Skeletal muscle cell (primary cell): ENCODE data around the gene NAV2.

Experiments
- DNase-seq: peaks from one replicate; pipeline ENCODE4 v3.0.0-alpha.2; 2010; ENCODE audit warnings: low read depth
- H3K4me3 ChIP-seq: 2 replicates; pipeline ENCODE4 v1.5.1; 2011; ENCODE audit warnings: low read depth, mild to moderate bottlenecking, control low read depth, low read length, moderate library complexity

The NAV2 gene

DNA sequence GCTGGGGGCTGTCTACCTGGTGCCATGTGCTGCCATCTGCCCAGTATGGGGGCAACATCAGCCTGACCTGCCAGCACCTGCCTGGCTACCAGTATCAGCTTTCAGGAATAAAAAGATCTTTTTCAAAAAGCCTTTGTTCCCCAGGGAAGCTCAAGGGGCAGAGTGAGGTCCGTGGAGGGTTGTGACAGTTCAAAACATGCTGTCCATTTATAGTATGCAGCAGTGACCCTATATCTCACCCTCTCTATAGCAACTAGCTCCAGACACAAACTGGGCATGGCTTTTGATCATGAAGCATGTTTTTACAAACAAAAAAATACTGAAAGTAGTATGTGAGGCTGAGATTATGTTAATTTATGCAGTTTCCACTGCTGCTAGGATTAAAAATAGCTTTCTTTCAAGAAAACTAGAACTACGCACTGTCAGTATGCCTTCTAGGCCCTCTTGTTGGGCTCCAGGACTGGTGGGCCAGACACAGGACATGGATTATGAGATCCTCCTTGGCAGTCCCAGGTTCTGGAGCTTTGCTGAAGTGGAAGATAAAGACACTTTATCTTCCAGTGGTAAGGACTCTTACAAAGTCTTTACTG, 23.4 kb downstream of the NAV2 start:
- no peak overlapping the region for H3K4me3 ChIP-seq
- no peak for DNase-seq

DNA sequence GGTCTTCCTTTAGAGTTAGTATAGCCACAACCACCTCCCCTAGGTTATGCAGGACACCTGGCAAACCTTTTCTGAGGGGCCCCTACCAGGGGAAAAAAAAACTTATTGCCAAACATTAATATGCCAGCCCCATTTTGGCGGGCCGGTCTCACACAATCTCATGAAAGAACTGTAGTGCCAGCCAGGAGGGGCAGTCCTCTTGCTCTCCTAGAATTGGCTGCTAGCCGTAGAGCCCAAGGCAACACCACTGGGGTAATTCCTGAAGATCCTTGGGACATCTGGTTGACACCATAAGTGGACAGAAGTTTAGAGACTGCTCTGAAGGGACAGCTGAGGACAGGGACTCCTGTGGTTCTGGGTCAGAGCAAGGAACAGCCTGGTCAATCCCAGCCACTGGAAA, 24.2 kb downstream of the NAV2 start:
- no peak overlapping the region for H3K4me3 ChIP-seq
- no peak for DNase-seq

DNA sequence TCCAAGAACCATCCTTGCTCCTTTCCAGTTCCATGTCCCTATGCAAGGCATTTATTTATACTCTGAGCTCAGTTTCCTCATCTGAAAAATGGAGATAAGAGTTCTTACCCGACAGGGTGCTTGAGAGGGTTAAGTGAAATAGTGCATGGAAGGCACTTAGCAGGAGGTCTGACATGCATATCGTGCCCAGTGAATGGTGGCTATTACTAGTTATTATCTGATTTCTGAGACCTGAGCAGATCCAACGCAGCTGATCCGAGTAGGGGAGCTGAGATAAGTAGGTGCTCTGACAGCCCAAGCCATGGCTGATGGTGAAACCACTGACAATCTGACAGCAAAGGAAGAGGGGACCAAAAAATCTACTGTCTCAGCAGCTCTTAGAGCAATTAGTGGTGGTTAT, 24.9 kb downstream of the NAV2 start:
- no peak for DNase-seq
- H3K4me3 ChIP-seq, result no peak overlapping the region

DNA sequence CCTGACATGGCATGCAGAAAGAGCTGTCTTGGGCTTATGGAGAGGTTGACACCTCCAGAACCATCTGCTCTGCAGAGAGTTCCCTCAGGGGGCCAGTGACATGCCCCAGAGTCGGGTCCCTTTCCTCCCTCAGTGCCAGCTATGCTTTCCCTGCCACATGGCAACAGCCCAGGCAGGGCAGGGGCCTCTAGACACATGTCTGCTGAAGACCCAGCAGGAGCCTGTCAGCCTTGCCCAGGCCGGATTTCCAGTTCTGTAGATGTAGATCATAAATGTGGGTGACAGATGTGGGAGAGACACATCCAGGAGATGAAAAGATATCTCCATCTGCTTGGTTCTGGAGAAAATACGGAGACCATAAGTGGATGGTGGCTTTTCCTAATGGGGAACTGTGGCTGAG, 25.5 kb downstream of the NAV2 start:
- DNase-seq, result no peak
- H3K4me3 ChIP-seq, result no peak overlapping the region

DNA sequence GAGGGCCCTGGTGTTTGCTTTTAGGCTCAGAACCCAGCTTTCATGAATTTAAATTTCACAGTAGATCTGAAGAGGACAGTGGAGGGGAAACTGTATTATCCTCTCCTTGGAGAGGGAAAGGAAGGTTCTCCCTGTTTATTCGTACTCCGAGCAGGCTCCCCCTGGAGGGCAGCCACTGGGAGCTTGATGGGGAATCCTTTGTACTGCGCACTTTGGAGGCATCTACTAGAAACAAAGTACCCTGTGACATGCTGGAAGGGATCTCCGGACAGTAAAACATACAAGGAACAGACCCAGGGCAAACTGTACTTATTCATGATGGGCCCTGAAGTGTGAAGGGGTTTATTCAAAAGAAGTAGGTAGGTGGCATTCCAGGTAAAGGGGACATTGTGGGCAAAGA, 27.2 kb downstream of the NAV2 start:
- H3K4me3 ChIP-seq, result no peak overlapping the region
- DNase-seq, result no peak

DNA sequence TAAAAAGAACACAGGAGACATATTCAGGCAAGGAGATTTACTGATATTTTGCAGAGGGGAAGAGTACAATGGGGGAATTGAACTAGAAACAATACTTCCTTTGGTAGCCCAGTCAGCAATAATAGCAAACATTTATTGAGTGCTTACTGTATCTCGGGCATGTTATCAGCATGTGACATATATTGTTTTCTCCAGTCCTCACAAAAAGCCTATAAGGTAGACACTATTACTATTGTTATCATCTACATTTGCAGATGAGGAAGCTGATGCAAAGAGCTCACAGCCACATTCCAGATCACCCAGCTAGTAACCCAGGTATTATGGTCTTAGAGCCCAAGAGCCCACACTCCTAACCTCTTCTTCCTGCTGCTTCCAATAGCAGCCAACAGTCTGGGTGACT, 27.9 kb downstream of the NAV2 start:
- DNase-seq, result no peak

DNA sequence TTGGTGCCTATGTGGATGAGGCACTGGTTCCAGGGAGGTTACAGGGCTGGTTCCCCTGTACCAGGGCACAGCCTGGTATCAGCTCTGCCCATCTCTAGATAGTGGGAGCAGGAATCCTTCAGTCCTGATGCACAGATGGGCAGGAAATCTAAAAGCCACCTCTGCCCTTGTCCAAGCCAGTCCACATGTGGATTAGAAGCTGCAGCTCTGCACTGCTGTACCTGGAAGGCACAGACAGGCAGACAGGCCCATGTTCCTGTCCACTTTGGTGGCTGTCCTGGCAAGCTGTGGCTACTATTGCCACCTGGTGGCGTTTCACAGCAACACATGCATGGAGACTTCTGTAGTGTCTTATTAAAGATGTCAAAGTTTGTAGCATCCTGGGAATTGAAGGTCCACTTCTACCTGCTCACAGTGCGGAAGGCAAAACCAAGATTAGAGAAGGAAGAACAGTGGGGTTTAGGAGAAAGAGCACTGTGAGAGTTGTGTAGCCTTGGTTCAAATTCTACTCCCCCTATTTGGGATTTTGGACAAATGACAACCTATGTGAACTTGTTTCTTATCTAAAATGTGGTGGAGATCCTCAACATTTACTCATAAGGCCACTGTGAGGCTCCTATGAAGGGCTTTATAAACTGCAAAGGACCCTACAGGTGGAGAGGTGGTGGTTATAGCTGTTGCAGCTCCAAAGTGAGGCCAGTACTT, 30.1 kb downstream of the NAV2 start:
- DNase-seq, result no peak
- no peak overlapping the region for H3K4me3 ChIP-seq

More for the DNA sequence above, 27.9 kb downstream of the NAV2 start:
- no peak overlapping the region for H3K4me3 ChIP-seq

DNA sequence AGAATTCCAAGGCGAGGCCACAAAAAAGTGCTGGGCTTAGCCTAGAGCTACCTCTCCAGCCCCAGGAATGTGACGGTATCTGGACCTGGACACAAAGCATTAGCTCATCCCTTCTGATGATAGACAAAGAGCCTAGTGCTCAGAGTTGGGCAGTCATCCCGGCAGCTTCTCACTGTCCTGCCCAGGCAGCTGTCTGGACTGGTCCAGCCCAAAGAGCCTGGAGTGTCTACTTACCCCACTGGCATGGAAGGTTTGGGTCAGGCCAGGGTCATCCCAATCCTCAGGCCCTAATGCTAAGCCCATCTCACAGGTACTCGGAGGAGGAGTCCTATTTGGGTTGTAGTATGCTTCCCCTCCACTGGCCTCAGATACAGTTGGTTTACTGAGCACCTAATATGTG, 31.0 kb downstream of the NAV2 start:
- DNase-seq, result no peak
- H3K4me3 ChIP-seq, result no peak overlapping the region

DNA sequence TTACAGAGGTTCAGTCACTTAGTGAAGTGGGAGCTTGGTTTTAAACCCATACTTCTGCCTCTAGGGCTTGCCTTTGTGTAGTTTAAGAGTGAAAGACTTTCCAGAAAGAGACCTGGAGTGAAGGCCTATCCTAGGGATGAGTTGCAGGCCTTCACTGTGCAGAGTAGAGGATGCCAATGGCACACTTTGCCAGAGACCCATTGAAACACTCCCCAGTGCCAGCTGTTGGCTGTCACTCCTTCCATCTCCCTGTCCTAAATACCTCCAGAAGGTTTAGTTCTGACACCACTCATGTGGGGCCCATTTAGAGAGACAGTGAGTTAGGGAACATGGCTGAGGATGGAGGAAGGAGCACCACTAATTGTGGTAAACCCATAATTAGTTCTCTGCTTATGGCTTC, 31.5 kb downstream of the NAV2 start:
- H3K4me3 ChIP-seq, result no peak overlapping the region
- DNase-seq, result no peak

DNA sequence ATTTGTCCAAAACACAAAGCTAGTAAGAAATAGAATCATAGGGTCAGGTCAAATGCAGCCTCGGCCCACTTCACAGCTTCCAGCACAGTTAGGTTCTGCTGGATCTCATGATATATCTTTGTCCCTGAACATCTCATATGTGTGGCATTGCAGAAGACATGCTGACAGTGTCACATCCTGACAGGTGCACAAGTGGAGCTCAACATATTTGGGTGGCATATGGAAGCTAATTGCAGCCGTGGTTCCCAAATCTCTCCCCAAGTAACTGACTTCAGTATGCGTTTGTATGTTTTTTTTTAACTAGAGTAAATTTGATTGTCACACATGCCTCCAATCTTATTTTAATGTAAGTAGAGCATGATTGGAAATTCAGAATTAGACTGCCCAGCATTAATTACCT, 33.4 kb downstream of the NAV2 start:
- H3K4me3 ChIP-seq, result no peak overlapping the region
- no peak for DNase-seq

DNA sequence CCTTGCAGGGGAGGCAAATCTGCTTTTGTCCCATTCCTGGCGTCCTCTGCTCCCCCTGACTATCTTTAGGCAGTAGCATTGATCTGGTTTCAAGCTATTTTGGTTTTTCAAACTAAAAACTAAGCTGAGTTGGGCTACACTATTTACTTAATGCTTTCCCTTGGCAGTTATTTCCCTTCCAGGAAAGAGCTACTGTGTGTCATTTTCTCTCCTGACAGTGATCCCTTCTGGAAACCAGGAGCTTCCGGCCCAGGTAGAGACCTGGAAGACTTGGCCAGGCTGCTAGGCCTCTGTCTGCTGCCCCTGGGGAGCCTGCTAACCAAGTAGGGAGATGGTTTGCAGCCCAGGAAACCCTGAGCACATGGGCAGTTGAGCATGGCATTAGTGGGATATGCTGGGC, 35.0 kb downstream of the NAV2 start:
- DNase-seq, result no peak
- H3K4me3 ChIP-seq, result no peak overlapping the region

DNA sequence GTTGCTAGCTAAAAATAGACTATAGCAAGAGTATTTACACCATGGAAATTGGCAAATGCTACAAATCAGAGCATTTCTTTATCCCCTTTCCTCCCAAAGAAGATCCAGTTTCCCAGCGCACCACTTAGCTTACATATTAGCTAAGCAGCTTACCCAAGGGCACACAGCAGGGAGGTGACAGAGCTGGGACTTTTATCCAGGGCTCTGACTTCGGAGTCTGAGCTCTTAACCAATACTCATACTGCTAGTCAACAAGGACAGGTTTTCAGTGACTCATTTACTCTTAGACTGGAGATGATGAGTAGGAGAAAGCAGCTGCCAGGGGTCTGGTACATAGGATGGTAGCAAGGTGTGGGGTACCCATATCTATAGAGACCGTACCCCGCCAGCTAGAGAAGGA, 38.4 kb downstream of the NAV2 start:
- no peak overlapping the region for H3K4me3 ChIP-seq
- no peak for DNase-seq

DNA sequence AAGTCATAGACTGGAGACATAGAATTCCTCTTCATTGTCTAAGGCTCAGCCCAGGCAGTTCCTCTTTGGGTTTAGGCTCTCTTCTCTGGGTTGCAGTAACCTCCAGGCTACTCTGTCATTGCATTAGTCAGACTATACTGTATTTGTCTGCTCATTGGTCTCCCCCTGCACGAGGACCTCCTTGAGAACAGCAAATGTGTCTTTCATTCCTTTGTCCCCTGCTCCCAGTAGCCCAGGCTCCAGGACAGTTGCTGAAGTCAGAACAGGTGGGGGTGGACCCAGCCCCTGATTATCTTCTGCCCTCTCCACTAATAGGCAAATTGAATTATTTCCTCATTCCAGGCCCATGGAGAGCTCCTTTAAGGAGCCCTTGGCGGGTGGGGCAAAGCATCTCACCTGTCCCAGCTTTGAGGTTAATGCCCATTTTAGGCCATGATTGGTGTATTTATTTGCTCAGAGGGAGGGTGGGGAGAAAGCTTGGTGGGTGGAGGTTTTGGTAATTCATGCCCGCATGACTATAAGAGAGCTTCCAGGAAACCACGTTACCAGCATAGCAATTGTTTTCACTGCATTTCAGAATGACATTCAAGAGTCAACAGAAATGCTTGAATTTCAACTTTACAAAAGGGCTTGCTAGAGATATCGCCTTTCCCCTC, 40.9 kb downstream of the NAV2 start:
- DNase-seq, result no peak

DNA sequence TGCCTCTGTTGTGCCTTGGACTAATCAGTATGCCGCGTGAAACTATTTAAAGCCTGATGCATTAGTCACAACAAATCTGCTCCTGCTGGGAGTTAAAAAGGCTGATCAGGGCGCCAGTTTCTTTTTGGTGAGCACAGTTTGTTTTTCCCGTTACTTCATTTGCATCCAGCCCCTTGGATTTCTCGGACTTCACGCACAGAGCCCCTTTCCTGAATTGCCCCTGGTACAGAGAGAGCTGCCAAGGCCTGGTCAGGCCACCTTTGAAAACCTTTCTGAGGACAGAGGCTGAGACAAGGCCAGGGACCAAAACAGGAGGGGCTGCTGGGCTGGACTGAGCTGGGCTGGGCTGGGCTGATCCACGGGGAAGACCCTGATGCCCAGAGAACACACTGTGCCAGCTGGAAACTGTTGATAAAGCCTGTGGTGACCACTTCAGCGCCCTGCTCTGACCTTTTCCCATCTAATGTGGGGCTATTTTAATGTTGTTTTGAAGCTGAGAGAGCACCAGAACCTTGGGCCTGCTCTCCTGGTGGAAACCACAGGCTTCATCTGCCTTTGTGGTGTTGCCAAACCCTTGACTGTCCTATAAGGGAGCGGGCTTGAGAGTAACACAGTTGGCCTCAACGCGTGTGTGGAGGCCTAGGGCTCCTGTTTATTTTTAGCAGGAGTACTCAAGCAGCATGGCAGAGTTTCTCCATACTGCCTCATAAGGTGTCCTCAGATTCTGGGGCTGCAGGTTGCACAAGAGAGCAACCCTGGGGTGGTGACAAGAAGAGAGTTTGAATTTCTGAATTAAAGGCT, 44.2 kb downstream of the NAV2 start:
- no peak for DNase-seq
- H3K4me3 ChIP-seq, result no peak overlapping the region

More for the DNA sequence above, 40.9 kb downstream of the NAV2 start:
- no peak overlapping the region for H3K4me3 ChIP-seq

DNA sequence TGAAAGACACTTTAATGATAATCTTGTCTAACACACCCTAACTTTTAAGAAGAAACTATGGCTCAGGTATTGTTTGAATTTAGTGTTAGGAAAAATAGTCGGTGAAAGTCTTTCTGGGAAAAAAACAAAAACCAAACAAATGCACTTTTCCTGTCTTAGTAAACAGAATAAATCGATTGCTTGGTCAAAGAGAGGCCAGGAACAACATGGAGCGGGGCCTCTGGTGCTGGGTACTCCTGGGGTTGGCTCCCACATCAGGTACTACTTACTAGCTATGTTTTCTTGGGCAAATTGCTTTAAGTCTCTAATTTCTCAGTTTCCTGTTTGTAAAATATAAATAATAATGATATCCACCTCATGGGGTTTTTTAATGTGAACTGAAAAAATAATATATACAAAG, 46.8 kb downstream of the NAV2 start:
- no peak overlapping the region for H3K4me3 ChIP-seq
- DNase-seq, result no peak

DNA sequence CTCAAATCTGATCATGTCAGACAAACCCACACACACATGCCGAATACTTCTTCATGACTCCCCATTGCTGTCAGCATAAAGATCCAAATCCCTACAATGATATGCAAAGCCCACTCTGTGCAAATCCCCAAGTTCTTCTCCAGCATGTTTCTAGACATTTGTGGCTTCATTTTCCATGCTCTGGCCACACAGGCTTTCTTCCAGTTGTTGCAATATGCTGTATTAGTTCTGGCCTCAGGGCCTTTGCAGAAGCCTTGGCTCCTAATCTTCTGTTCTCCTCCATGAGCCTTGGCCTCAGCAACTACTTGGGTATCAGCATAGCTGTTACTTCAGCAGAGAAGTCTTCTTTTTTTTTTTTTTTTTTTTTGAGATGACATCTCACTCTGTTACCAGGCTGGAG, 49.6 kb downstream of the NAV2 start:
- no peak overlapping the region for H3K4me3 ChIP-seq
- DNase-seq, result no peak

DNA sequence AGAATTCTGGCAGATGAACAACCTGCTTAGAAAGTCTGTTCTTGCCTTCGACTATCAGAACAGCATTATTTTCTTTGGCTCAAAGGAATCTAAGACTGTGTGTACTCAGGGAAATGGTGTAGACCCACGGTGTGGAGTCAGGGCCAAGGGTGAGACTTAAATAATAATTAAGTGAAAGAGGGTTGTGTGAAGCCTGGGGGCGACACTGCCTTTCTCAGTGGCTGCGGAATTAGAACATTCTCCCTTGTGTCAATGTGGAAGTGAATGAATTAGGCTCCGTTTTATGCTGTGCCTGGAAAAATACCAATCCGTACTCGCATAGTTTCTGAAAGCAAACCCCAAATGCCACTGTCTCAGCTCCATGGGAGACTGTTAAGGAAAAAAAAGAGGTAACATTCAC, 50.7 kb downstream of the NAV2 start:
- no peak for DNase-seq
- H3K4me3 ChIP-seq, result no peak overlapping the region

DNA sequence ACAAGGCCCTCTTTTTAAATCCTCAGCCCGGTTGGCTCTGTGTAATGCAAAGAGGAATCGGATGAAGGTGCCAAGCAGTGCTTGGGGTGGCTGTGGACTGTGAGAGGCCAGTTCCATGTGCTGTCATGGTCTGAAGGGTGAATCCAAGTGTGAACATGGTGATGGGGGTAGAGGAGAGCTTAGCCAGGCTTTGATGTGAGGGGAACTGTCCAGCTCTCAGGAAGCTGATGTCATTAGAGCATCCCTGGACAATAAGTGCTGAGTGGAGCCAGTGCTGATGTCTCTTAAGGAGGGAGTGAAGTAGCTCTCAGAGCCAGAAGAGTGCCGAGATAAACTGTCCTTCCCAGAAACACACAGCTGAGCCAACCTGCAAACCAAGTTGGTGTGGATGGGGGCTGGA, 53.6 kb downstream of the NAV2 start:
- no peak overlapping the region for H3K4me3 ChIP-seq
- DNase-seq, result no peak

DNA sequence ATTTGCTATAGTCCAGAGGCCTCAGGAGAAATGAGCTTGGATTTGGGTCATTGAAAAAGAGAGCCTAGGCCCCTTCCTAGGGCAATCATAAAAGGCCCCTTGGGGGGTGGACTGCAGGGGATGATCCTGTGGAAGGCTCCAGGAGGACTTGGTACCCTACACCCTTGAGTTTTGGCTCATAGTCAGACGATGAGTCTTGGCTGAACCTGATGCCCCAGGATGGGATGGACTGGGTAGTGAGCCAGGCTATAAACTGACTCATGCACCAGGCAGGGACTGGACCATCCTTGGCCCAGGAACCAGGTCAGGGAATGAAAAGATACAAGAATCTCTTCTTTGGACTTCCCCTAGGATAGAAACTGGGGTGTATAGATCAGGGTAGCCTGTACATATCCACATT, 54.2 kb downstream of the NAV2 start:
- no peak overlapping the region for H3K4me3 ChIP-seq
- DNase-seq, result no peak

DNA sequence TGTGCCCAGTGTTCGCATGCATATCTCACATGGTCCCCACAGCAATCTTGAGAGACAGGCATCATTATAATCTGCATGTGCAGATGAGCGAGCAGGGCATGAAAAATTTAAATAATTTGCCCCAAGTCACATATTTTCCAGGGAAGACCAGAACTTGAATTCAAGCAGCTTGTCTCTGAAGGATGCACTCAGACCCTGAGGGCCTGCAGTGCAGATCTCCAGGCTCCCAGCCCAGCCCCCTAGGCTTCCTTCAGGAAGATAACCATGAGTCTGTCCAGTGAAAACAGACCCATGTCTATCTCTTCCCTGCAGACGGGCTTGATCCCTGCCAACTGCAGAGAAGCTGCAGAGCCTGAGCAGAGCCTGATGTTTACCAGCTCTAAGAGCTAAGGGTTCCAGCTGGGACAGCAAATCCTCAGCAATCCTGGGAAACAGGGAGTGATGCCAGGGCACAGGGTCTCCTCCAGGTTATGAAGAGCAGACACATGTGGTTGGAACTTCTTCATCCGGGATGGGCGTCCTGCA, 55.1 kb downstream of the NAV2 start:
- DNase-seq, result no peak
- no peak overlapping the region for H3K4me3 ChIP-seq
